ENCODE data around the gene TUBB2B.

TUBB2B gene

DNA sequence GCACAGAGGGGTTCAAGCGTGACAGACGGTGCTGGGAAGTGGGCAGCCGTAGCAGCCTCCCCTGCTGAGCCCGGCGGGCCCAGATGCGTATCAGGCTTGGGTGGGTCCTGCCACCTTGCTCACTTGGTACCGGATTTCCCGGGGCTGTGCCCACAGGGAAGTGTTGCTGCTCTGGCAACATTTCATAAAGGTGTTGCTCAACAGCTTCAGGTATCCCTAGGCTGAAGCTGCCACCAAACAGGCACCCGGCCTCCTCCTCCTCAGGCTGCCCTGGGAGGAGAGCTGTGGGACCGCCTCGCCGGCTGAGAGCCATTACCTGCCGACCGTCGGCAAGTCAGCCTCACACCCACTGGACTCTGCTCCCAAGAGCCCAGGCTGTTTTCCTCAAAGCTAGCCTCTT, 42.8 kb upstream of the TUBB2B start:
- peaks cover 5 to 79% (median 49%) of the 10 kb centered on the region in 4 experiments for H3K36me3 ChIP-seq (ENCODE audit: control insufficient read depth in 4 of 4, insufficient read depth in 4 of 4, low read length in 3 of 4)
- CTCF ChIA-PET = interaction anchor here (1.5 to 1.7 kb wide), 2 partner anchors 9 to 12 kb away, joined by 5 to 6 read pairs; no protein-coding TSS in a partner anchor

DNA sequence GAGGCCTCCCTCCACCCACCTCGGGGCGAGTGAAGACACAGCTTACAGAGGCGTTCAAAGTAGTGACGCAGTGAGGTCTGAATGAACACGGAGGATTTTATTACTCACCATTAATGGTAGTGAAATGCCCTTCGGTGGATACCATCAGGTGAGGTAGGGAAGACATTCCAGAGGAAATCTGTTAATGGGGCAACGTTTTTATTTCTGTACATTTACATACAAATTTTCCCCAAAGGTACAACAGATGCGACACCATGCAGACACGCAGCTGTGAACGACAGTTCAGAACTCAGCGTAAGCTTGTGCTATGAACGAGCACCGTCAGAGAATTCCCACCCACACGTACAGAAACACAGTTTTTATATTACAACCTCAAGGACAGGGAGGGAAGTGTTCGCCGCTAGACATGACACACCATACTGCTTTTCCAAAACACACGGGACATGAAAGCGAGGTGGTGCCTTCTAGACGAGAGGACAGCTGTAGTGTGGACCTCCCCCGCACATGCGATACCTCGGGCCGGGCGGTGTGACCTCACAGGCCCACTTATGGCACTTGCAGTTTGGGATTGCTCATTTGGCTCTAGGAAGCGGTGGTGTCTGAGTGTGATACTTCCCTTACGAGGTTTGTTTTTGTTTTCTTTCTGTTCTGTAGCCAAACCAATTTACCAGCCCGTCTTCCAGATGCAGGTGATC, 42.0 kb upstream of the TUBB2B start:
- ChIA-PET CTCF (interaction anchor here (1.5 to 1.8 kb wide), 2 partner anchors 8 to 27 kb away, joined by 3 to 5 read pairs; no protein-coding TSS in a partner anchor), POLR2A (no interaction called here)
- H3K27me3 ChIP-seq (replicated peaks in 2 of 5; ENCODE audit: control insufficient read depth in 4 of 5, insufficient read depth in 5 of 5, low read length in 4 of 5) = no peaks in the 10 kb centered on the region
- H3K36me3 ChIP-seq (ENCODE audit: control insufficient read depth in 4 of 4, insufficient read depth in 4 of 4, low read length in 3 of 4) = peaks cover 5 to 87% (median 56%) of the 10 kb centered on the region in 4 experiments
- H3K9me3 ChIP-seq (ENCODE audit: control extremely low read depth in 1 of 5, control insufficient read depth in 4 of 5, insufficient read depth in 2 of 5, low read depth in 1 of 5, low read length in 4 of 5) = no peaks in the 10 kb centered on the region
- no peak for DNase-seq
- no peaks in the 10 kb centered on the region for H3K4me1 ChIP-seq (ENCODE audit: control extremely low read depth in 1 of 4, control insufficient read depth in 4 of 4, insufficient read depth in 4 of 4, low read length in 3 of 4)
- H3K4me3 ChIP-seq (ENCODE audit: control insufficient read depth in 1 of 7, extremely low read depth in 1 of 7, insufficient read depth in 4 of 7, low read depth in 2 of 7, low read length in 6 of 7) = no peak overlapping the region
- WGBS (ENCODE audit: insufficient coverage) = 95% methylated on average over 20 of the region's 27 CpGs
- no peak overlapping the region for H3K27ac ChIP-seq (ENCODE audit: insufficient read depth in 1 of 2, low read depth in 1 of 2, low read length in 2 of 2, poor library complexity in 1 of 2, severe bottlenecking in 2 of 2)

More for the DNA sequence above, 42.8 kb upstream of the TUBB2B start:
- DNase-seq = no peak
- H3K27ac ChIP-seq (ENCODE audit: insufficient read depth in 1 of 2, low read depth in 1 of 2, low read length in 2 of 2, poor library complexity in 1 of 2, severe bottlenecking in 2 of 2) = no peak overlapping the region
- H3K27me3 ChIP-seq (replicated peaks in 2 of 5; ENCODE audit: control insufficient read depth in 4 of 5, insufficient read depth in 5 of 5, low read length in 4 of 5) = no peaks in the 10 kb centered on the region
- no peaks in the 10 kb centered on the region for H3K9me3 ChIP-seq (ENCODE audit: control extremely low read depth in 1 of 5, control insufficient read depth in 4 of 5, insufficient read depth in 2 of 5, low read depth in 1 of 5, low read length in 4 of 5)
- POLR2A ChIA-PET = no interaction called here
- no peak overlapping the region for H3K4me3 ChIP-seq (ENCODE audit: control insufficient read depth in 1 of 7, extremely low read depth in 1 of 7, insufficient read depth in 4 of 7, low read depth in 2 of 7, low read length in 6 of 7)
- H3K4me1 ChIP-seq (ENCODE audit: control extremely low read depth in 1 of 4, control insufficient read depth in 4 of 4, insufficient read depth in 4 of 4, low read length in 3 of 4) = no peaks in the 10 kb centered on the region
- WGBS (ENCODE audit: insufficient coverage) = 99% methylated on average over 8 of the region's 15 CpGs

DNA sequence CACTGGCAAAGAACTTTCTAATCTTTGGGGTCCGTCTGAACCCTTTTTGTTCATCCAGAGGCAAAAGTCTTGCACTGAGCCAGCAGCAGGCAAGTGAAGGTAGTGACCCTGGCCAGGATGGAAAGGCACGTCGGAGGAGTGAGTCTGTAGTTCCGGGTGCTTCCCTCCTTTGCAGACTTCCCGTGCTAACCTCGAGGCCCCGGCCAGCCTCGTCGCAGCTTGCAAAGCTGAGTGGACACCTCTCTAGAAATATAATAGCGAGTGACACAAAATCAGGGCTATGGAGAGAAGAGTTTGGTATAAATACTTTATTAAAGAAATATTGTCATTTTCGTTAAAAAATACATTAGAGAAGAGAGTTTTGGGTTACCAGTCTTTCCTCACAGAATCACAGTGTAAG, 41.2 kb upstream of the TUBB2B start:
- no peaks in the 10 kb centered on the region for H3K27me3 ChIP-seq (replicated peaks in 2 of 5; ENCODE audit: control insufficient read depth in 4 of 5, insufficient read depth in 5 of 5, low read length in 4 of 5)
- no peak for DNase-seq
- no peak overlapping the region for H3K27ac ChIP-seq (ENCODE audit: insufficient read depth in 1 of 2, low read depth in 1 of 2, low read length in 2 of 2, poor library complexity in 1 of 2, severe bottlenecking in 2 of 2)
- ChIA-PET POLR2A (no interaction called here), CTCF (interaction anchor here (1.8 kb wide), 1 partner anchor 27 kb away, joined by 3 read pairs; no protein-coding TSS in a partner anchor)
- H3K4me1 ChIP-seq (ENCODE audit: control extremely low read depth in 1 of 4, control insufficient read depth in 4 of 4, insufficient read depth in 4 of 4, low read length in 3 of 4) = no peaks in the 10 kb centered on the region
- no peaks in the 10 kb centered on the region for H3K9me3 ChIP-seq (ENCODE audit: control extremely low read depth in 1 of 5, control insufficient read depth in 4 of 5, insufficient read depth in 2 of 5, low read depth in 1 of 5, low read length in 4 of 5)
- peaks cover 9 to 88% (median 61%) of the 10 kb centered on the region in 4 experiments for H3K36me3 ChIP-seq (ENCODE audit: control insufficient read depth in 4 of 4, insufficient read depth in 4 of 4, low read length in 3 of 4)
- 97% methylated on average over 5 of the region's 11 CpGs for WGBS (ENCODE audit: insufficient coverage)
- no peak overlapping the region for H3K4me3 ChIP-seq (ENCODE audit: control insufficient read depth in 1 of 7, extremely low read depth in 1 of 7, insufficient read depth in 4 of 7, low read depth in 2 of 7, low read length in 6 of 7)

DNA sequence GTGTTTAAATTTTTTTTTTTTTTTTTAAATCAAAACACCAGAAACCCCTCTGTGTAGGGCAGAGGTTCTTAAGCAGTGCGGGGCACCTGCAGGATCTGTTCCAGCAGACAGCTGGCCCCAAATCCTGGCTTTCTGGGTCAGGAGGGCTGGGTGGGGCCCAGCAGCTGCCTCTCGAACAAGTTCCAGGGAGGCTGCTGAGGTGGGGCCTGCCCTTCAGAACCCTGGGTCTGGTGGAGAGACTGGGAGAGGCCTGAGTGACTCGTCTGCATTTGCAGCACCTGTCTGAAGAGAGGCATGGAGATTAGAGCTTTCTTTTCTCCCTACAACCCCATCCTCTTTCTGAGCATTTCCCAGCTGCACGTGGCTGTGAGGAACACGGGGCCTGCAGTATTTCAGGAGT, 39.7 kb upstream of the TUBB2B start:
- WGBS (ENCODE audit: insufficient coverage) = 93% methylated on average over 3 of the region's 5 CpGs
- POLR2A ChIA-PET = no interaction called here
- H3K36me3 ChIP-seq (ENCODE audit: control insufficient read depth in 4 of 4, insufficient read depth in 4 of 4, low read length in 3 of 4) = peaks cover 11 to 85% (median 57%) of the 10 kb centered on the region in 4 experiments

DNA sequence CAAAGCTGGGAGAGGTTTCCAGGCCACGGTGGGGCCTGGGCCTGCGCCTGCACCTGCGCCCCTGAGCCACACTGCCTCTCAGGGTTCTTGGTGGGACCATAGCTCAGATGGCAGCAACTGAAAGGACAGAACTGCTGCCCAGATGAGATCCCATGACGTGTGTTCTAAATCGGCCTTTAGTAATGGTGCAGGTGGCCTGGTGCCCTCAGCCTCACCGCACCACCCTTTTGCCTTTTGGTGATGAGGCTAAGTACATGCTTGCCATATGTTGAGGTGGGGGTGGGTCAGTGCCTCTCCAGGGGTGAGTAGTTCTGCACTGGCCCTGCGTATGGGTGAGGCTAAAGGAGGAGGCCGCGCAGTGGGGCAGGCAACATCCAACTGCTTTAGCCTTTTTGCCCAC, 38.7 kb upstream of the TUBB2B start:
- Histone ChIP-seq H3K4me1 (ENCODE audit: control extremely low read depth in 1 of 4, control insufficient read depth in 4 of 4, insufficient read depth in 4 of 4, low read length in 3 of 4) (peaks cover 0 to 10% (median 1%) of the 10 kb centered on the region in 4 experiments), H3K9me3 (ENCODE audit: control extremely low read depth in 1 of 5, control insufficient read depth in 4 of 5, insufficient read depth in 2 of 5, low read depth in 1 of 5, low read length in 4 of 5) (no peaks in the 10 kb centered on the region), H3K4me3 (ENCODE audit: control insufficient read depth in 1 of 7, extremely low read depth in 1 of 7, insufficient read depth in 4 of 7, low read depth in 2 of 7, low read length in 6 of 7) (no peak overlapping the region), H3K36me3 (ENCODE audit: control insufficient read depth in 4 of 4, insufficient read depth in 4 of 4, low read length in 3 of 4) (peaks cover 11 to 79% (median 49%) of the 10 kb centered on the region in 4 experiments), H3K27ac (ENCODE audit: insufficient read depth in 1 of 2, low read depth in 1 of 2, low read length in 2 of 2, poor library complexity in 1 of 2, severe bottlenecking in 2 of 2) (no peak overlapping the region), H3K27me3 (replicated peaks in 2 of 5; ENCODE audit: control insufficient read depth in 4 of 5, insufficient read depth in 5 of 5, low read length in 4 of 5) (no peaks in the 10 kb centered on the region)
- no peak for DNase-seq
- ChIA-PET CTCF (interaction anchor here (1.9 kb wide), 1 partner anchor 14 kb away, joined by 6 read pairs; no protein-coding TSS in a partner anchor), POLR2A (no interaction called here)
- WGBS (ENCODE audit: insufficient coverage) = 81% methylated on average over 9 of the region's 9 CpGs

More for the DNA sequence above, 39.7 kb upstream of the TUBB2B start:
- CTCF ChIA-PET = interaction anchor here (0.9 to 1.0 kb wide), 2 partner anchors 10 to 464 kb away, joined by 3 read pairs; no protein-coding TSS in a partner anchor
- DNase-seq = no peak
- Histone ChIP-seq H3K4me3 (ENCODE audit: control insufficient read depth in 1 of 7, extremely low read depth in 1 of 7, insufficient read depth in 4 of 7, low read depth in 2 of 7, low read length in 6 of 7) (no peak overlapping the region), H3K27ac (ENCODE audit: insufficient read depth in 1 of 2, low read depth in 1 of 2, low read length in 2 of 2, poor library complexity in 1 of 2, severe bottlenecking in 2 of 2) (no peak overlapping the region), H3K4me1 (ENCODE audit: control extremely low read depth in 1 of 4, control insufficient read depth in 4 of 4, insufficient read depth in 4 of 4, low read length in 3 of 4) (peaks cover 0 to 2% (median 0%) of the 10 kb centered on the region in 4 experiments), H3K27me3 (replicated peaks in 2 of 5; ENCODE audit: control insufficient read depth in 4 of 5, insufficient read depth in 5 of 5, low read length in 4 of 5) (no peaks in the 10 kb centered on the region), H3K9me3 (ENCODE audit: control extremely low read depth in 1 of 5, control insufficient read depth in 4 of 5, insufficient read depth in 2 of 5, low read depth in 1 of 5, low read length in 4 of 5) (no peaks in the 10 kb centered on the region)

DNA sequence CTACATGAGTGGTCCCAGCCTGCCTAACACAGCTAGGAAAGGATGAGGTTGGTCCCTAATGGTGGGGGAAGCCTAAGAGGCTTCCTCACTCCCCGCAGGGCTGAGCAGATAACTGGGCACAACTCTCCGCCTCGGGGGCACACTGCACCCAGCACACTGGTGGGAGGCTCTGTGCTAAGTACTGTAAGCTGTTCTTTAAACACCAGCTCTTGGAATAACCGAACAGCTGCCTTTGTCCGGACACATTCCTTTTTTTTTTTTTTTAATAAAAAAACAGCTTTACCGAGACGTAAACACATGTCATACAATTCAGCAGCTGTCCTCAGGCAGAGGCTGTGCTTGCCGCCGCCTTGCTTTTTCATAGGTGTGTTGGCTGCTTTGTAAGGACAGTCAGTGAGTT, 38.2 kb upstream of the TUBB2B start:
- Histone ChIP-seq H3K27ac (ENCODE audit: insufficient read depth in 1 of 2, low read depth in 1 of 2, low read length in 2 of 2, poor library complexity in 1 of 2, severe bottlenecking in 2 of 2) (no peak overlapping the region), H3K36me3 (ENCODE audit: control insufficient read depth in 4 of 4, insufficient read depth in 4 of 4, low read length in 3 of 4) (peaks cover 8 to 77% (median 47%) of the 10 kb centered on the region in 4 experiments), H3K4me1 (ENCODE audit: control extremely low read depth in 1 of 4, control insufficient read depth in 4 of 4, insufficient read depth in 4 of 4, low read length in 3 of 4) (peaks cover under 1 to 11% (median 5%) of the 10 kb centered on the region in 4 experiments), H3K4me3 (ENCODE audit: control insufficient read depth in 1 of 7, extremely low read depth in 1 of 7, insufficient read depth in 4 of 7, low read depth in 2 of 7, low read length in 6 of 7) (no peak overlapping the region), H3K27me3 (replicated peaks in 2 of 5; ENCODE audit: control insufficient read depth in 4 of 5, insufficient read depth in 5 of 5, low read length in 4 of 5) (no peaks in the 10 kb centered on the region), H3K9me3 (ENCODE audit: control extremely low read depth in 1 of 5, control insufficient read depth in 4 of 5, insufficient read depth in 2 of 5, low read depth in 1 of 5, low read length in 4 of 5) (no peaks in the 10 kb centered on the region)
- ChIA-PET POLR2A (no interaction called here), CTCF (interaction anchor here (0.7 to 1.9 kb wide), 2 partner anchors 14 to 600 kb away, joined by 4 to 6 read pairs; no protein-coding TSS in a partner anchor)
- 85% methylated on average over 8 of the region's 9 CpGs for WGBS (ENCODE audit: insufficient coverage)
- DNase-seq = no peak

DNA sequence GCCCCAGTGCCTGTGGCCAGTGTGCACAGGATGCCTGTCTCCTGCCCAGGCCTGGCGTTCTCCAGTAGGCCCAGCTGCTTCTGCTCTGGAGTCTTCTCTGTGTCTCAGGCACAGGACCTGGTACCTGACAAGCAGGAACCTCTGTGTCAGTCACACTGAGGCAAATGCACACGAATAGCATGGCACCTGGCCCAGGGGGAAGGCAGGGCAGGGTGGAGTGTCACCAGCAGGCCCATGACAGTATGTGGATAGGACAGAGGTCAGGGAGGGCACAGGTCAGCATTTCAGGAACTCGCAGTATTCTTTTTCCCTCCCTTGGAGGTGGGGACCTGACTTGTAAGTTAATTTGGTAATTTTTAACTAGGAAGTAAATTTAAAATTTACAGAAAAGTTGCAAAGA, 36.9 kb upstream of the TUBB2B start:
- Histone ChIP-seq H3K9me3 (ENCODE audit: control extremely low read depth in 1 of 5, control insufficient read depth in 4 of 5, insufficient read depth in 2 of 5, low read depth in 1 of 5, low read length in 4 of 5) (no peaks in the 10 kb centered on the region), H3K36me3 (ENCODE audit: control insufficient read depth in 4 of 4, insufficient read depth in 4 of 4, low read length in 3 of 4) (peaks cover 7 to 64% (median 39%) of the 10 kb centered on the region in 4 experiments), H3K4me3 (ENCODE audit: control insufficient read depth in 1 of 7, extremely low read depth in 1 of 7, insufficient read depth in 4 of 7, low read depth in 2 of 7, low read length in 6 of 7) (no peak overlapping the region), H3K4me1 (ENCODE audit: control extremely low read depth in 1 of 4, control insufficient read depth in 4 of 4, insufficient read depth in 4 of 4, low read length in 3 of 4) (peaks cover 2 to 23% (median 17%) of the 10 kb centered on the region in 4 experiments), H3K27ac (ENCODE audit: insufficient read depth in 1 of 2, low read depth in 1 of 2, low read length in 2 of 2, poor library complexity in 1 of 2, severe bottlenecking in 2 of 2) (no peak overlapping the region), H3K27me3 (replicated peaks in 2 of 5; ENCODE audit: control insufficient read depth in 4 of 5, insufficient read depth in 5 of 5, low read length in 4 of 5) (no peaks in the 10 kb centered on the region)
- DNase-seq = no peak
- ChIA-PET CTCF (interaction anchor here (1.9 kb wide), 1 partner anchor 13 kb away, joined by 6 read pairs; no protein-coding TSS in a partner anchor), POLR2A (no interaction called here)
- WGBS (ENCODE audit: insufficient coverage) = 91% methylated on average over 3 of the region's 3 CpGs

Data from common myeloid progenitor, CD34-positive (primary cell).